ENCODE measurements around the gene IL1RL2. TPM values are rescaled to one million over a fixed set of nuclear protein-coding genes. Genes with fewer than 3 reads are reported as not detected.

IL1RL2 gene
- total and polyA plus RNA-seq, 2 of the 4 experiments (the other 2 are of a cell fraction) = 0.09 to 0.36 TPM

DNA sequence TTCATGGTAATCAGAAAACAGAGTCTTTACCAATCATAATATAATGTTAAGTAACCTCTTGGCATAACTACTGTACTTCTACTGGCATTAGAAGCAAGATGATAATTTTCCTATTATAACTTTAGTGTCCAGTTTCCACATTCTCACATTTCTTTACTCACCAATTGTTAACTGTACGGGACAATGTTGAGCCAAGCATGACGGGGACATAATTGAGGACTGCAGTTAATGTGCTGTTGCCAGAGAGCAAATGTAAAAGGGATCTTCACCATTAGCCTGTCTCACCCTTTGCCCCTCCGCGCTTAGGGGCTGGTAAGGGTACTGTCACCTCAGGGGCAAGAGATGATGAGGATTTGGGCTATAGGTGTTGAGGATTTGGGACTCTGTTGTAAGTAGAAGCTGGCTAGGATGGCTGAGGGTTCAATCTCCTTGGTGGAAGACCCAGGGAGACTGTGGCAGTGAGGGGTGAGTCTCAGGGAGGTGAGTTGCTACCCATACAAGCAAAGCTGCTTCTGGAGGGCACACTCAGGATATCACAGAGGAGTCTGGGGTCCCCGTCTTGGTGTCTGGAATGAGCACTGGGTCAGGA lies 70.1 kb downstream of the IL1RL2 start:
- Histone ChIP-seq H3K23ac (ENCODE audit: low read depth, low read length) (peak overlapping the region; percentile 73; the same call in 1 of the 2 replicates), H3K4me3 (ENCODE audit: insufficient read depth, low read depth, low read length) (no peak overlapping the region), H2AK9ac (replicated peaks; ENCODE audit: low read depth, low read length, poor library complexity) (peak overlapping the region; percentile 73), H3K56ac (ENCODE audit: extremely low read depth, insufficient read depth, low read length) (no peak overlapping the region), H3K36me3 (ENCODE audit: control insufficient read depth, insufficient read depth, low read length) (no peaks in the 10 kb centered on the region), H3K9ac (ENCODE audit: low read depth, low read length) (no peak overlapping the region), H2AK5ac (ENCODE audit: low read depth, low read length) (peak overlapping the region; percentile 97), H3K9me3 (ENCODE audit: control insufficient read depth, insufficient read depth, low read length) (no peaks in the 10 kb centered on the region), H2BK20ac (ENCODE audit: low read depth, low read length) (peak overlapping the region; percentile 91), H2AFZ (replicated peaks; ENCODE audit: low read length, poor library complexity) (peak overlapping the region; percentile 82), H3K79me1 (ENCODE audit: low read depth in 1 of 2, low read length in 2 of 2) (no peaks in the 10 kb centered on the region), H3K9me1 (ENCODE audit: insufficient read depth, low read length) (peaks cover 9% of the 10 kb centered on the region), H4K5ac (ENCODE audit: low read depth, low read length) (peak overlapping the region; percentile 56), H3K14ac (replicated peaks; ENCODE audit: low read depth, low read length) (peak overlapping the region; percentile 72), H3K4me2 (ENCODE audit: low read depth, low read length) (no peak overlapping the region), H4K8ac (ENCODE audit: low read depth in 2 of 2, low read length in 2 of 2) (peak overlapping the region; percentile 56 to 86), H4K20me1 (ENCODE audit: insufficient read depth, low read length) (no peaks in the 10 kb centered on the region), H4K91ac (ENCODE audit: insufficient read depth, low read depth, low read length) (peak overlapping the region; percentile 87), H3K27ac (ENCODE audit: insufficient read depth, low read length) (no peak overlapping the region), H3K18ac (ENCODE audit: low read depth, low read length) (peak overlapping the region; percentile 76), H2BK120ac (ENCODE audit: low read depth, low read length) (peak overlapping the region; percentile 95), H3K4ac (ENCODE audit: low read depth, low read length) (peak overlapping the region; percentile 95), H2BK15ac (ENCODE audit: low read depth, low read length) (peak overlapping the region; percentile 99), H2BK5ac (ENCODE audit: low read depth, low read length, poor library complexity, severe bottlenecking) (peak overlapping the region; percentile 32), H3K27me3 (ENCODE audit: control insufficient read depth, insufficient read depth, low read length) (no peaks in the 10 kb centered on the region), H3K4me1 (ENCODE audit: control insufficient read depth, insufficient read depth, low read length) (peaks cover 6% of the 10 kb centered on the region)
- no peak for ATAC-seq (ENCODE audit: low read depth)
- 100% methylated on average over 1 of the region's 5 CpGs; no CpG with 5 or more reads in 1 of the 2 experiments for WGBS, 2 experiments (ENCODE audit: extremely low coverage in 2 of 2, insufficient read length in 1 of 2)
- ChIA-PET POLR2A (ENCODE audit: unreplicated experiment) (no interaction called here), CTCF (interaction anchor here (1.4 kb wide), 1 partner anchor 16 kb away, joined by 5 read pairs; no protein-coding TSS in a partner anchor)
- in situ Hi-C loops (cut with MboI; ENCODE audit: low sequenced_read_pairs) = no loop called here
- no TSS peak for BruUV-seq (replicated peaks)
- no peak for DNase-seq
- intact Hi-C loops (cut with micrococcal nuclease) = no loop called here
- dilution Hi-C loops (cut with HindIII; ENCODE audit: low sequenced_read_pairs, unreplicated experiment) = no loop called here
- TF ChIP-seq RAD21 (IDR thresholded peaks at IDR 0.05; ENCODE audit: low read length) (no peak), FOS (IDR thresholded peaks at IDR 0.05; ENCODE audit: low read depth, low read length) (no peak), MAFK (IDR thresholded peaks at IDR 0.05; ENCODE audit: low read depth, low read length) (no peak), NFE2L2 (IDR thresholded peaks at IDR 0.05; ENCODE audit: low read depth, low read length) (no peak), POLR2A (IDR thresholded peaks at IDR 0.05; ENCODE audit: low read depth, low read length) (no peak), MAZ (IDR thresholded peaks at IDR 0.05; ENCODE audit: borderline replicate concordance, low read depth, low read length) (no peak), MXI1 (IDR thresholded peaks at IDR 0.05; ENCODE audit: borderline replicate concordance, low read depth, low read length) (no peak), SMC3 (IDR thresholded peaks at IDR 0.05; ENCODE audit: low read depth, low read length) (no peak), RCOR1 (IDR thresholded peaks at IDR 0.05; ENCODE audit: insufficient replicate concordance, low read length) (no peak), BHLHE40 (IDR thresholded peaks at IDR 0.05; ENCODE audit: low read depth, low read length) (no peak), CHD1 (IDR thresholded peaks at IDR 0.05; ENCODE audit: low read depth, low read length) (no peak), CEBPB (IDR thresholded peaks at IDR 0.05; ENCODE audit: low read depth, low read length) (no peak), RFX5 (IDR thresholded peaks at IDR 0.05; ENCODE audit: low read depth, low read length) (no peak)
- TF ChIP-seq, protein P1, sequence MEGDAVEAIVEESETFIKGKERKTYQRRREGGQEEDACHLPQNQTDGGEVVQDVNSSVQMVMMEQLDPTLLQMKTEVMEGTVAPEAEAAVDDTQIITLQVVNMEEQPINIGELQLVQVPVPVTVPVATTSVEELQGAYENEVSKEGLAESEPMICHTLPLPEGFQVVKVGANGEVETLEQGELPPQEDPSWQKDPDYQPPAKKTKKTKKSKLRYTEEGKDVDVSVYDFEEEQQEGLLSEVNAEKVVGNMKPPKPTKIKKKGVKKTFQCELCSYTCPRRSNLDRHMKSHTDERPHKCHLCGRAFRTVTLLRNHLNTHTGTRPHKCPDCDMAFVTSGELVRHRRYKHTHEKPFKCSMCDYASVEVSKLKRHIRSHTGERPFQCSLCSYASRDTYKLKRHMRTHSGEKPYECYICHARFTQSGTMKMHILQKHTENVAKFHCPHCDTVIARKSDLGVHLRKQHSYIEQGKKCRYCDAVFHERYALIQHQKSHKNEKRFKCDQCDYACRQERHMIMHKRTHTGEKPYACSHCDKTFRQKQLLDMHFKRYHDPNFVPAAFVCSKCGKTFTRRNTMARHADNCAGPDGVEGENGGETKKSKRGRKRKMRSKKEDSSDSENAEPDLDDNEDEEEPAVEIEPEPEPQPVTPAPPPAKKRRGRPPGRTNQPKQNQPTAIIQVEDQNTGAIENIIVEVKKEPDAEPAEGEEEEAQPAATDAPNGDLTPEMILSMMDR (conservative IDR thresholded peaks at IDR 0.05; ENCODE audit: low read depth, low read length) = no peak
- TF ChIP-seq, protein P2, sequence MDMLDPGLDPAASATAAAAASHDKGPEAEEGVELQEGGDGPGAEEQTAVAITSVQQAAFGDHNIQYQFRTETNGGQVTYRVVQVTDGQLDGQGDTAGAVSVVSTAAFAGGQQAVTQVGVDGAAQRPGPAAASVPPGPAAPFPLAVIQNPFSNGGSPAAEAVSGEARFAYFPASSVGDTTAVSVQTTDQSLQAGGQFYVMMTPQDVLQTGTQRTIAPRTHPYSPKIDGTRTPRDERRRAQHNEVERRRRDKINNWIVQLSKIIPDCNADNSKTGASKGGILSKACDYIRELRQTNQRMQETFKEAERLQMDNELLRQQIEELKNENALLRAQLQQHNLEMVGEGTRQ (IDR thresholded peaks at IDR 0.05; ENCODE audit: low read depth, low read length) = no peak
- TF ChIP-seq, protein P3, sequence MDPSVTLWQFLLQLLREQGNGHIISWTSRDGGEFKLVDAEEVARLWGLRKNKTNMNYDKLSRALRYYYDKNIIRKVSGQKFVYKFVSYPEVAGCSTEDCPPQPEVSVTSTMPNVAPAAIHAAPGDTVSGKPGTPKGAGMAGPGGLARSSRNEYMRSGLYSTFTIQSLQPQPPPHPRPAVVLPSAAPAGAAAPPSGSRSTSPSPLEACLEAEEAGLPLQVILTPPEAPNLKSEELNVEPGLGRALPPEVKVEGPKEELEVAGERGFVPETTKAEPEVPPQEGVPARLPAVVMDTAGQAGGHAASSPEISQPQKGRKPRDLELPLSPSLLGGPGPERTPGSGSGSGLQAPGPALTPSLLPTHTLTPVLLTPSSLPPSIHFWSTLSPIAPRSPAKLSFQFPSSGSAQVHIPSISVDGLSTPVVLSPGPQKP (IDR thresholded peaks at IDR 0.05; ENCODE audit: borderline replicate concordance, low read depth, low read length) = no peak

Data from IMR-90 (cell line).